ENCODE results near the gene PRTFDC1.

Gene PRTFDC1

DNA sequence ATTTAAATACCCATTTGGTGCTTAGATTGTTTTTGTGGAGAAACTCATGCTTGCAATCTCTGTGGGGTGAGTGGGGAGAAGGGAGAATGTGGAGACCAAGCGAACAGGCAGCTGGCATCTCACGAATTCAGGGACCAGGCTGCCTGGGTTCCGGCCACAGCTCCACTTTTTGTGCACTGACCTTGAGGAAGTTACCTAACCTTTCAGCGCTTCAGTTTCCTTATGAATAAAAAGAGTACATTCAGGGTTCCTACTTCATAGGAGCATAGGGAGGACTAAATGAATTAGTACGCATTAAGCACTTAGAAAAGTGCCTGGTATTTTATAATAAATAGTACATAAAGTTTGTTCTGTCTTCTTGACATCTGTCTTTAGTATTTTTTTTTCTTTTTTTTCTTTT is 72.5 kb downstream of the PRTFDC1 start:
- FAIRE-seq (no peak), DNase-seq (ENCODE audit: insufficient read length) (no peak)
- TF ChIP-seq POLR2A (IDR thresholded peaks at IDR 0.05; ENCODE audit: low read depth, low read length) (no peak), POLR2AphosphoS5 (IDR thresholded peaks at IDR 0.05; ENCODE audit: low read depth, low read length) (no peak), TAF1 (IDR thresholded peaks at IDR 0.05; ENCODE audit: borderline replicate concordance, low read depth, low read length) (no peak)

DNA sequence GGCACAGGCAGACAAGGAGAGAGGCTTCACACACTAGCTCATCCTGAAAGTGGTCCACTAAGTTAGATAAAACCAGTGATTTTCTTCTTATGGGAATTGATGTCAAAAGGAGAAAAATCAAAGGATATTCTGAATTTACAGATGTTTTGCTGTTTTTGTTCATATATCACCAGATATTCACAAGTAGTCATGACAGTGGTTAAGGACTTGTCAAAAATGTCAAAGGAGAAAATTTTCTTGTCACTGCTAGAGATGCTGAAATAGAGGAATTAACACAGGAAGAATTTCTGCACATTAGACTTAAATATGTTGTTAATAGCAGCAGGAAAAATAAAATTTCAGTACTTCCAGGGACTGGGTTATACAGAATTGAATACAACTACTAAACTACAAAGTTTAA is 78.3 kb downstream of the PRTFDC1 start:
- no peak for DNase-seq (ENCODE audit: insufficient read length)
- TF ChIP-seq POLR2AphosphoS5 (IDR thresholded peaks at IDR 0.05; ENCODE audit: low read depth, low read length) = no peak
- TF ChIP-seq TAF1 (IDR thresholded peaks at IDR 0.05; ENCODE audit: borderline replicate concordance, low read depth, low read length) = no peak
- no peak for TF ChIP-seq POLR2A (IDR thresholded peaks at IDR 0.05; ENCODE audit: low read depth, low read length)
- no peak for FAIRE-seq

DNA sequence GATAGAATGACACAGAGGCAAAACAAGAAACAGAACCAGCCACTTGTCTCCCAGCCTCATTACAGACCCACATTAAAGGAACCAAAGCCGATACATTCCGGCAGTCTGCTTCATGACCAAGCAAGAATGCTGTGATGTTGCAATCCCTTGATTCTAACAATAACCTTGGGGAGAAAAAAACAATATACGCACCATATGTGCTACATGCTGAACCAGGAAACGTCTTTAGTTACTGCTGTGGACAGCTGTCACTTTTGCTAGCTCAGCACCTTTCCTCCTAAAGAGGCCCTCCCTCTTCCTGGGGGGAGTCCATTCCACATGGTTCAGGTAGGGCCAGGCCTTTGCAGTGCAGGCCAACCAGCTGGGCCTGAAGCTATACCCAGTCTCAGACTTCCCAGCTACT is 79.1 kb downstream of the PRTFDC1 start:
- DNase-seq (ENCODE audit: insufficient read length) (no peak), FAIRE-seq (no peak)
- TF ChIP-seq TAF1 (IDR thresholded peaks at IDR 0.05; ENCODE audit: borderline replicate concordance, low read depth, low read length) (no peak), POLR2A (IDR thresholded peaks at IDR 0.05; ENCODE audit: low read depth, low read length) (no peak), POLR2AphosphoS5 (IDR thresholded peaks at IDR 0.05; ENCODE audit: low read depth, low read length) (no peak)

DNA sequence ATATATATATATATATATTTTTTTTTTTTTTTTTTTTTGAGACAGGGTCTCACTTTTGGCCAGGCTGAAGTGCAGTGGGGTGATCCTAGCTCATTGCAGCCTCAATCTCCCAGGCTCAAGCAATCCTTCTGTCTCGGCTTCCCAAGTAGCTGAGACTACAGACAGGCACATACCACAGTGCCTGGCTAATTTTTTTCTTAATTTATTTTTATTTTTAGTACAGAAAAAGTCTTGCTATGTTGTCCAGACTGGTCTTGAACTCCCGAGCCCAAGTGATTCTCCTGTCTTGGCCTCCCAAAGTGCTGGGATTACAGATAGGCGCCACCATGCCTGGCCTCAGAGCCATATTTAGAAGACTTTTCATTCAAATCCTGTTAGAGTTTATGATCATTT is 79.6 kb downstream of the PRTFDC1 start:
- DNase-seq (ENCODE audit: insufficient read length) = no peak
- FAIRE-seq = no peak
- TF ChIP-seq POLR2AphosphoS5 (IDR thresholded peaks at IDR 0.05; ENCODE audit: low read depth, low read length) = no peak
- no peak for TF ChIP-seq TAF1 (IDR thresholded peaks at IDR 0.05; ENCODE audit: borderline replicate concordance, low read depth, low read length)
- TF ChIP-seq POLR2A (IDR thresholded peaks at IDR 0.05; ENCODE audit: low read depth, low read length) = no peak

DNA sequence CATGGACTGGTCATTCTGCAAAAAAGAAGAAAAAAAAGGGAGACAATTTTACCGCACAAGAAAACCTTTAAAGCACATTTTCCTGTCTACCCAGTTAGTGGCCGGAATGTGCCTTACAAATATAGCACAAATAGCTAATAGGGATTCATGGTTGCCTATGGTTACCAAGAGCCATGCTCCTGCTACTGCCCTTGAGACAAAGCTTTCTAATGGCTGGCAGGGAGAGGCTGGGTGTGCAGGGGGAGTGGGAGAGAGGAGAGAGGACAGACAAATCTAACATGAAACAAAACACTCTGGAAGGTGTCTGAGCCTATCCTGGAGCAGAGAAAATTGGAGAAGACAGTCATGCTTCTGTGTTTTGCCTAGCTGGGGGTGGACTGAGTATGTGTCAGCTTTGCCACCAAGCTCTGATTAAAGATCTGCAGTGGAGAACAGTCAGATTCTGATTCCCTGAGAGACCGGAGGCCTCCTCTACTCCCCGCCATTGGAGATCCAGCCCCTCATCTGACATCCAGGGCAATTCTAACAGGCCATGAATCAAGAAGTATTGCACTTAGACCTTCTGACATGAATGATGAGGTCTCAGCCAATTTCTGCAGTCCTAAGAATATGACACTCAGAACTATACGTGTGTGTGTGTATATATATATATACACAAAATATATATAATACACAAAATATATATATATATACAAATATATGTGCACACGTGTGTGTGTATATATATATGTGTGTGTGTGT is 80.2 kb downstream of the PRTFDC1 start:
- FAIRE-seq (no peak), DNase-seq (ENCODE audit: insufficient read length) (no peak)
- TF ChIP-seq POLR2A (IDR thresholded peaks at IDR 0.05; ENCODE audit: low read depth, low read length) (no peak), POLR2AphosphoS5 (IDR thresholded peaks at IDR 0.05; ENCODE audit: low read depth, low read length) (no peak), TAF1 (IDR thresholded peaks at IDR 0.05; ENCODE audit: borderline replicate concordance, low read depth, low read length) (no peak)

DNA sequence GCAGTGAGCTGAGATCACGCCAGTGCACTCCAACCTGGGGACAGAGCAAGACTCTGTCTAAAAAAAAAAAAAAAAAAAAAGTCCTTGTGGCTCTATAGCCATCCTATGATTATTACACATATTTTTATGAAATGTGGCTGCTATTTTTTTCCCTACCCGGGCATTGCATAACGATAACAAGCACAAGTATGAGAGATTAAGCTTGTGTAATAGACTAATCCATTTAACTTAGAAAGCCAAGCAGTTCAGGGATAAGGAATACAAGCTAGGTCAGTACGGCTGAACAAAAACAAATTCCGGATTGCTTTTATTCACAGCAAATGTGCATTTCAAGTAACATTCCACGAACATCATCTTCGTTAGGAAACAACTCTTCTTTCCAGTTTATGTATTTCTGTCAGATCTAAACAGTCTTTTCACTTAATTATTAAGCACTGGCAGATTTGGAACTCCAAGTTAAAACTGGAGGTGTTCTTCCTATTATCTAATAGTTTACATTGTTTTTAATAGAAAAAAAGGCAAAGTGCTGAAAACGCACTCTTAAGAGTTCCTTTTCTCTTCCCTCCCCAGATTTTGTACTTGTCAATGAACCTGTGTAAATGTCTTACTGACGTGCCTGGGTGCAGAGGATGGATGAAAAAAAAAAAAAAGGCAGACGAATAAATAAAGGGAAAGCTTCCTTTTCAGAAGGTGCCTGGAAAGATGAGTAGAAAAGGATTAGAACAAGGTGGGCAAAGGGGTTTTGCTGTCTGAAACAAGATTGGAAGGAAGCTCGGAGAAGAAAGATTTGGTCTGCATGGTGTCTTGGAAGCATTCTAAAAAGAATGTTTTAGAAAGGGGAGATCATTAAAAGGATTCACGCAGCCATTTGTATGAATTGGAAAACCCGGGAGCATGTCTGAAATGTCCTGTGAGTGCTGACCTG is 81.1 kb downstream of the PRTFDC1 start:
- TF ChIP-seq TAF1 (IDR thresholded peaks at IDR 0.05; ENCODE audit: borderline replicate concordance, low read depth, low read length) (no peak), POLR2A (IDR thresholded peaks at IDR 0.05; ENCODE audit: low read depth, low read length) (no peak), POLR2AphosphoS5 (IDR thresholded peaks at IDR 0.05; ENCODE audit: low read depth, low read length) (no peak)
- no peak for DNase-seq (ENCODE audit: insufficient read length)
- FAIRE-seq = no peak

DNA sequence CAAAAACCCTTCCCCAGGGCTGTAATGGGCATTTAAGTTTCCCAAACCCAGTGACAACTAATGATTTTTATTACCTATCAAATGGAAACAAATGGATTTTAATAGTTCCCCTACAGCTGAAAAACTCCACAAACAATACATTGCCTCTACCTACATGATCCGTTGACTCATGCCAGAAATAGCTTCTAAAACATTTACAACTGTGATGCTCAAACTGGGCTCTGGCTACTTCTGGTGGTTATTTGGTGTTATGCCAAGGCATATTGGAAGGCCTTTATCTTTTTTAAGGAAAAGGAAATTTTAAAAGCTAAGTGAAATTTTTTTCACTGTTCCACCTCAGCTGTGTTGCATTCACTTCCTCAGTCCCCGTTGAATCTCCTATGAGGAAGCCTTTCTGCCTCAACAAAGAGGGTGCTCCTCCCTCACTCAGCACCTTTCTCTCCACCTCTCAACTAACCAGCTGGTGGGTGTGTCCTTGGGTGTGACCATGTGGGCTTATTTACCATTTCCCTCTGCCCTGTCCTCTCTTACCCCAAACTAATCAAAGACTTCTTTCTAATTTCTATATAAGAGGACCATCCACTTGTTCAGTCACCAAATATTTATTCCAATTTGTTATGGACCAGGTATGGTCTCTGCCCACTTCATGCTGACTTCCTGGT is 82.9 kb downstream of the PRTFDC1 start:
- TF ChIP-seq TAF1 (IDR thresholded peaks at IDR 0.05; ENCODE audit: borderline replicate concordance, low read depth, low read length) = no peak
- TF ChIP-seq POLR2AphosphoS5 (IDR thresholded peaks at IDR 0.05; ENCODE audit: low read depth, low read length) = no peak
- TF ChIP-seq POLR2A (IDR thresholded peaks at IDR 0.05; ENCODE audit: low read depth, low read length) = no peak
- FAIRE-seq (no peak), DNase-seq (ENCODE audit: insufficient read length) (no peak)

DNA sequence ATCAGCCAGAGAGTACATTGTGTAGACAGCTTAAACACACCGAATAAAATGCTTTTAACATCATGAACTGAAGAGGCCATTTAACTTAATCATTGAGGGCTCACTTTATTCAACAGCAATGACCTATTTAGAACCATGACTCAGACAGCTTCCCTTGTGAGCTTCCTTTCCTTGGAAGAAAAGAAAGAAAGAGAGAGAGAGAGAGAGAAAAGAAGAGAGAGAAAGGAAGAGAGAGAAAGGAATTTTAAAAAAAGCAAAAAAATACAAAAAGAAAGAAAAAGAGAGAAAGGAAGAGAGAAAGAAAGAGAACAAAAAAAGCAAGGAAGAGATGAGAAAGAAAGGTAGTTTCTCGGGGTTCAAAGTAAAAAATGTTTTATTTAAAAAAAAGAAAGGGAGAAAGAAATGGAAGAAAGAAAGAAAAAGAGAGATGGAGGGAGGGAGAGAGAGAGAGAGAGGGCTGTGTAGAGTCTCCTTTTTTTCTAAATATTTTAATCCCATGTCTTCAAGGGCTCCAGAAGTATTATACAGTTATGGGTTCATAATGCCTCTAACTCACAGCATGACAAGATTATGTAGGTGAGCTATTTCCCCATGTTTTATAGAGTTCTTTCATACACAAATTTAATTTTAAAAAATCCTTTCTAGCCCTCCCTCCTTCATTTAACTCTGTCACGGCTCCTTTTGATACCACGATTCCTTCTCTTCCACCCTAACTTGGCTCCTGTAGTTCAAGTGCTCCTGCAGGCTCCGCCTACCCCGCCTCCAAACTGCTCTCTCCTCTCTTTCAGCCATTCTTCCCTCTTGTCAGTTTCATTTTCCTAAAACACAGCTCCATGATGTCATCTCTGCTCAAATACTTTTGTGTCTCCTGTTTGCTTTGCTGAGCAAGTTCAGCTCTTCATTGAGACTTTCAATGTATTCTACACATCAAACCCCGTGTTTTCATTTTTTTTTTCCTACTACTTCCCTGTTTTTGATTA is 85.5 kb downstream of the PRTFDC1 start:
- TF ChIP-seq POLR2AphosphoS5 (IDR thresholded peaks at IDR 0.05; ENCODE audit: low read depth, low read length) (no peak), TAF1 (IDR thresholded peaks at IDR 0.05; ENCODE audit: borderline replicate concordance, low read depth, low read length) (no peak), POLR2A (IDR thresholded peaks at IDR 0.05; ENCODE audit: low read depth, low read length) (no peak)
- FAIRE-seq (no peak), DNase-seq (ENCODE audit: insufficient read length) (no peak)

DNA sequence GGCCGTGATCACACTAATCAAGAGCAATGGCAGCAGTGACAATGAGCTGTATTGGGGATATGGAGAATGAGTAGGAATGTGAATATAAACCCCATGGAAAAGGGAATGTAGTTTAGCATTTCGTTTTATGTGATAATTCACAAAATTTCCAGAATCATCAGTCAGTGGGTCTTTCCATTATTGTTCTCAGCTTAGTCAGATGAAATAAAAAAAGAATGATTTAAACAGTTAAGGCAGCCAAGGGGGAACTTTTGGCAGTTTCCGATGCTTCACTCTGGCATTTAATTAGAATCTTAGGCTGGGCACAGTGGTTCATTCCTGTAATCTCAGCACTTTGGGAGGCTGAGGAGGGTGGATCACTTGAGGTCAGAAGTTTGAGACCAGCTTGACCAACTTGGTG is 86.6 kb downstream of the PRTFDC1 start:
- DNase-seq (ENCODE audit: insufficient read length) (no peak), FAIRE-seq (no peak)
- TF ChIP-seq POLR2A (IDR thresholded peaks at IDR 0.05; ENCODE audit: low read depth, low read length) (no peak), TAF1 (IDR thresholded peaks at IDR 0.05; ENCODE audit: borderline replicate concordance, low read depth, low read length) (no peak), POLR2AphosphoS5 (IDR thresholded peaks at IDR 0.05; ENCODE audit: low read depth, low read length) (no peak)

DNA sequence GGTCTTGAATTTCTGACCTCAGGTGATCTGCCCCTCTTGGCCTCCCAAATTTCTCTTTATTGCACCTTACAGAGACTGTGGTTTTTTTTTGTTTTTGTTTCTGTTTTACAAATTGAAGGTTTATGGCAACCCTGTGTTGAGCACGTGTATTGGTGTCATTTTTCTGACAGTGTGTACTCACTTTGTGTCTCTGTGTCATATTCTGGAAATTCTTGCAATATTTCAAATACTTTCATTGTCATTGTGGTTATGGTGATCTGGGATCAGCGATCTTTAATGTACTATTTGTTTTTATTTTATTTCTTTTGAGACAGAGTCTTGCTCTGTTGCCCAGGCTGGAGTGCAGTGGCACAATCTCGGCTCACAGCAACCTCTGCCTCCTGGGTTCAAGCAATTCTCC is 89.8 kb downstream of the PRTFDC1 start:
- no peak for DNase-seq (ENCODE audit: insufficient read length)
- FAIRE-seq = no peak
- no peak for TF ChIP-seq POLR2A (IDR thresholded peaks at IDR 0.05; ENCODE audit: low read depth, low read length)
- no peak for TF ChIP-seq POLR2AphosphoS5 (IDR thresholded peaks at IDR 0.05; ENCODE audit: low read depth, low read length)
- TF ChIP-seq TAF1 (IDR thresholded peaks at IDR 0.05; ENCODE audit: borderline replicate concordance, low read depth, low read length) = no peak

Measured in GM12892 (cell line).